ENCODE measurements around the gene PLSCR1. TPM values are rescaled to one million over a fixed set of nuclear protein-coding genes. Genes with fewer than 3 reads are reported as not detected.

Gene PLSCR1
- total RNA-seq, 1 experiment from 2014 or later, result 48.9 TPM

GRCh38 chr3:146468671-146469149 is 75.7 kb downstream of the PLSCR1 start:
- Histone ChIP-seq H3K27me3 (ENCODE audit: insufficient read depth, low read length) (no peaks in the 10 kb centered on the region), H2BK20ac (ENCODE audit: low read depth, low read length, poor library complexity, severe bottlenecking) (no peak overlapping the region), H4K20me1 (ENCODE audit: control insufficient read depth, insufficient read depth, insufficient read length) (no peaks in the 10 kb centered on the region), H4K5ac (ENCODE audit: insufficient read length, low read depth, low read length) (no peak overlapping the region), H3K79me1 (ENCODE audit: insufficient read depth, low read depth, low read length, poor library complexity, severe bottlenecking) (no peaks in the 10 kb centered on the region), H2BK120ac (ENCODE audit: low read depth, low read length, poor library complexity, severe bottlenecking) (no peak overlapping the region), H3K9ac (ENCODE audit: extremely low read depth, insufficient read length, low read length) (no peak overlapping the region), H4K91ac (ENCODE audit: insufficient read length, low read depth, low read length) (no peak overlapping the region), H2BK15ac (ENCODE audit: low read depth, low read length) (no peak overlapping the region), H3K4me1 (ENCODE audit: insufficient read depth, low read length) (no peaks in the 10 kb centered on the region), H3K79me2 (ENCODE audit: insufficient read depth, low read length) (no peaks in the 10 kb centered on the region), H3K27ac (ENCODE audit: insufficient read length, low read depth, low read length) (no peak overlapping the region), H3K23me2 (ENCODE audit: insufficient read length, low read depth, low read length, poor library complexity, severe bottlenecking) (no peaks in the 10 kb centered on the region), H3K4me2 (ENCODE audit: insufficient read depth, insufficient read length, low read length) (no peak overlapping the region), H3K56ac (ENCODE audit: insufficient read length, low read depth, low read length) (no peak overlapping the region), H3K18ac (ENCODE audit: insufficient read length, low read depth, low read length) (no peak overlapping the region), H3K23ac (ENCODE audit: insufficient read length, low read depth, low read length) (no peak overlapping the region), H3K14ac (ENCODE audit: insufficient read depth, low read length) (no peak overlapping the region), H2BK12ac (ENCODE audit: insufficient read length, low read depth, low read length) (no peak overlapping the region), H2BK5ac (ENCODE audit: insufficient read length, low read length) (no peak overlapping the region), H3K4ac (ENCODE audit: low read depth, low read length) (no peak overlapping the region), H2AK5ac (ENCODE audit: insufficient read length, low read length) (no peak overlapping the region), H3K9me3 (ENCODE audit: control insufficient read depth, low read depth, low read length) (no peaks in the 10 kb centered on the region), H3T11ph (ENCODE audit: low read length) (no peak overlapping the region), H2AFZ (ENCODE audit: low read length) (no peak overlapping the region), H4K8ac (replicated peaks; ENCODE audit: insufficient read length, low read depth, low read length) (no peak overlapping the region)
- WGBS (ENCODE audit: extremely low coverage, insufficient read length, low lambda C conversion rate), result no CpG with 5 or more reads among the region's 10 CpGs
- Mint-ChIP-seq H3K9me3 (no peaks in the 10 kb centered on the region), H3K4me1 (peaks cover 5 to 9% of the 10 kb centered on the region in 2 experiments; a peak in 3 of 4 replicates), H3K36me3 (ENCODE audit: insufficient read depth in 1 of 3, low read depth in 3 of 3) (no peaks in the 10 kb centered on the region), H3K27ac (no peak overlapping the region), H3K4me3 (no peak overlapping the region), H3K27me3 (ENCODE audit: low read depth) (no peaks in the 10 kb centered on the region)
- DNase-seq, result no peak
- no peak for TF ChIP-seq CTCF (conservative IDR thresholded peaks at IDR 0.05)

All from H9 (cell line).